ENCODE measurements around the gene DMBT1.
"Not testable (repeated sequence)": the region's sequence is repeated elsewhere in the genome, so short reads cannot be mapped to it uniquely, and the experiment has no call there.

DMBT1 gene

GRCh38 chr10:122577311-122577885 is 16.8 kb downstream of the DMBT1 start:
- H3K36me3 ChIP-seq (ENCODE audit: control insufficient read depth, insufficient read depth, low read length) = no peaks in the 10 kb centered on the region
- H3K27ac ChIP-seq (ENCODE audit: low read depth, low read length, severe bottlenecking) = no peak overlapping the region
- peaks cover 8% of the 10 kb centered on the region for H3K9me3 ChIP-seq (ENCODE audit: control insufficient read depth, low read length)
- no peak overlapping the region for H3K4me3 ChIP-seq (ENCODE audit: extremely low read depth, insufficient read depth, low read length, poor library complexity, severe bottlenecking)
- H3K4me1 ChIP-seq (ENCODE audit: control insufficient read depth, insufficient read depth, low read length, poor library complexity, severe bottlenecking) = no peaks in the 10 kb centered on the region
- 91 to 96% methylated on average over 10 of the region's 12 CpGs for WGBS, 2 experiments (ENCODE audit: insufficient coverage in 2 of 2)

GRCh38 chr10:122586070-122586469 is 25.5 kb downstream of the DMBT1 start:
- H3K36me3 ChIP-seq (ENCODE audit: control insufficient read depth, insufficient read depth, low read length); H3K27ac ChIP-seq (ENCODE audit: low read depth, low read length, severe bottlenecking); H3K4me3 ChIP-seq (ENCODE audit: extremely low read depth, insufficient read depth, low read length, poor library complexity, severe bottlenecking); H3K9me3 ChIP-seq (ENCODE audit: control insufficient read depth, low read length); H3K4me1 ChIP-seq (ENCODE audit: control insufficient read depth, insufficient read depth, low read length, poor library complexity, severe bottlenecking): not testable (repeated sequence)
- WGBS, 2 experiments (ENCODE audit: insufficient coverage in 2 of 2) = 82 to 100% methylated on average over 2 to 3 of the region's 7 CpGs

- Histone ChIP-seq H3K4me3 (ENCODE audit: extremely low read depth, insufficient read depth, low read length, poor library complexity, severe bottlenecking) (no peak overlapping the region), H3K4me1 (ENCODE audit: control insufficient read depth, insufficient read depth, low read length, poor library complexity, severe bottlenecking) (no peaks in the 10 kb centered on the region), H3K36me3 (ENCODE audit: control insufficient read depth, insufficient read depth, low read length) (no peaks in the 10 kb centered on the region), H3K27ac (ENCODE audit: low read depth, low read length, severe bottlenecking) (no peak overlapping the region), H3K9me3 (ENCODE audit: control insufficient read depth, low read length) (no peaks in the 10 kb centered on the region)
- WGBS, 2 experiments (ENCODE audit: insufficient coverage in 2 of 2) = 81 to 82% methylated on average over 4 to 5 of the region's 6 CpGs
Observed at GRCh38 chr10:122587098-122587760, 26.7 kb downstream of the DMBT1 start.

- H3K9me3 ChIP-seq (ENCODE audit: control insufficient read depth, low read length) = no peaks in the 10 kb centered on the region
Observed at GRCh38 chr10:122588381-122588780, 27.8 kb downstream of the DMBT1 start.

GRCh38 chr10:122590153-122590552 is 29.6 kb downstream of the DMBT1 start:
- no peak overlapping the region for H3K4me3 ChIP-seq (ENCODE audit: extremely low read depth, insufficient read depth, low read length, poor library complexity, severe bottlenecking)
- H3K9me3 ChIP-seq (ENCODE audit: control insufficient read depth, low read length) = no peaks in the 10 kb centered on the region
- 65 to 97% methylated on average over 2 to 3 of the region's 3 CpGs for WGBS, 2 experiments (ENCODE audit: insufficient coverage in 2 of 2)
- H3K27ac ChIP-seq (ENCODE audit: low read depth, low read length, severe bottlenecking) = no peak overlapping the region
- no peaks in the 10 kb centered on the region for H3K36me3 ChIP-seq (ENCODE audit: control insufficient read depth, insufficient read depth, low read length)
- no peaks in the 10 kb centered on the region for H3K4me1 ChIP-seq (ENCODE audit: control insufficient read depth, insufficient read depth, low read length, poor library complexity, severe bottlenecking)

More at GRCh38 chr10:122588381-122588780, 27.8 kb downstream of the DMBT1 start:
- no peak overlapping the region for H3K27ac ChIP-seq (ENCODE audit: low read depth, low read length, severe bottlenecking)
- WGBS, 2 experiments (ENCODE audit: insufficient coverage in 2 of 2) = 82 to 93% methylated on average over 3 of the region's 3 CpGs
- H3K4me3 ChIP-seq (ENCODE audit: extremely low read depth, insufficient read depth, low read length, poor library complexity, severe bottlenecking) = no peak overlapping the region
- no peaks in the 10 kb centered on the region for H3K4me1 ChIP-seq (ENCODE audit: control insufficient read depth, insufficient read depth, low read length, poor library complexity, severe bottlenecking)
- no peaks in the 10 kb centered on the region for H3K36me3 ChIP-seq (ENCODE audit: control insufficient read depth, insufficient read depth, low read length)

- WGBS, 2 experiments (ENCODE audit: insufficient coverage in 2 of 2) = 71 to 81% methylated on average over 3 of the region's 3 CpGs
- no peak overlapping the region for H3K27ac ChIP-seq (ENCODE audit: low read depth, low read length, severe bottlenecking)
- no peak overlapping the region for H3K4me3 ChIP-seq (ENCODE audit: extremely low read depth, insufficient read depth, low read length, poor library complexity, severe bottlenecking)
- no peaks in the 10 kb centered on the region for H3K9me3 ChIP-seq (ENCODE audit: control insufficient read depth, low read length)
- no peaks in the 10 kb centered on the region for H3K36me3 ChIP-seq (ENCODE audit: control insufficient read depth, insufficient read depth, low read length)
- no peaks in the 10 kb centered on the region for H3K4me1 ChIP-seq (ENCODE audit: control insufficient read depth, insufficient read depth, low read length, poor library complexity, severe bottlenecking)
Observed at GRCh38 chr10:122591736-122592135, 31.2 kb downstream of the DMBT1 start.

- H3K4me3 ChIP-seq (ENCODE audit: extremely low read depth, insufficient read depth, low read length, poor library complexity, severe bottlenecking) = no peak overlapping the region
- WGBS, 2 experiments (ENCODE audit: insufficient coverage in 2 of 2) = 79 to 84% methylated on average over 8 of the region's 10 CpGs
- H3K27ac ChIP-seq (ENCODE audit: low read depth, low read length, severe bottlenecking) = no peak overlapping the region
- H3K36me3 ChIP-seq (ENCODE audit: control insufficient read depth, insufficient read depth, low read length) = no peaks in the 10 kb centered on the region
- H3K4me1 ChIP-seq (ENCODE audit: control insufficient read depth, insufficient read depth, low read length, poor library complexity, severe bottlenecking) = no peaks in the 10 kb centered on the region
- H3K9me3 ChIP-seq (ENCODE audit: control insufficient read depth, low read length) = no peaks in the 10 kb centered on the region
Observed at GRCh38 chr10:122592161-122592560, 31.6 kb downstream of the DMBT1 start.

- H3K4me3 ChIP-seq (ENCODE audit: extremely low read depth, insufficient read depth, low read length, poor library complexity, severe bottlenecking) = no peak overlapping the region
- 65 to 79% methylated on average over 5 to 6 of the region's 10 CpGs for WGBS, 2 experiments (ENCODE audit: insufficient coverage in 2 of 2)
- no peaks in the 10 kb centered on the region for H3K4me1 ChIP-seq (ENCODE audit: control insufficient read depth, insufficient read depth, low read length, poor library complexity, severe bottlenecking)
- H3K36me3 ChIP-seq (ENCODE audit: control insufficient read depth, insufficient read depth, low read length) = no peaks in the 10 kb centered on the region
- H3K9me3 ChIP-seq (ENCODE audit: control insufficient read depth, low read length) = no peaks in the 10 kb centered on the region
- H3K27ac ChIP-seq (ENCODE audit: low read depth, low read length, severe bottlenecking) = no peak overlapping the region
Observed at GRCh38 chr10:122617476-122618270, 57.1 kb downstream of the DMBT1 start.

- Histone ChIP-seq H3K4me1 (ENCODE audit: control insufficient read depth, insufficient read depth, low read length, poor library complexity, severe bottlenecking) (no peaks in the 10 kb centered on the region), H3K36me3 (ENCODE audit: control insufficient read depth, insufficient read depth, low read length) (no peaks in the 10 kb centered on the region), H3K4me3 (ENCODE audit: extremely low read depth, insufficient read depth, low read length, poor library complexity, severe bottlenecking) (no peak overlapping the region), H3K27ac (ENCODE audit: low read depth, low read length, severe bottlenecking) (no peak overlapping the region), H3K9me3 (ENCODE audit: control insufficient read depth, low read length) (no peaks in the 10 kb centered on the region)
- 74 to 80% methylated on average over 2 to 3 of the region's 5 CpGs for WGBS, 2 experiments (ENCODE audit: insufficient coverage in 2 of 2)
Observed at GRCh38 chr10:122618461-122619165, 58.1 kb downstream of the DMBT1 start.

GRCh38 chr10:122620961-122621360 is 60.4 kb downstream of the DMBT1 start:
- not testable (repeated sequence) for H3K4me3 ChIP-seq (ENCODE audit: extremely low read depth, insufficient read depth, low read length, poor library complexity, severe bottlenecking); H3K9me3 ChIP-seq (ENCODE audit: control insufficient read depth, low read length); H3K4me1 ChIP-seq (ENCODE audit: control insufficient read depth, insufficient read depth, low read length, poor library complexity, severe bottlenecking); H3K27ac ChIP-seq (ENCODE audit: low read depth, low read length, severe bottlenecking); H3K36me3 ChIP-seq (ENCODE audit: control insufficient read depth, insufficient read depth, low read length)
- 86 to 91% methylated on average over 2 to 4 of the region's 8 CpGs for WGBS, 2 experiments (ENCODE audit: insufficient coverage in 2 of 2)
